CD4-positive, alpha-beta T cell treated with Interleukin-12 subunit alpha and Interleukin-12 subunit beta, for 1 hour (primary cell): Measurements from ENCODE around the gene RHOV.
"Not testable (repeated sequence)": the region's sequence is repeated elsewhere in the genome, so short reads cannot be mapped to it uniquely, and the experiment has no call there.

ENCODE experiments used
- DNase-seq: peaks from one replicate; pipeline ENCODE4 v3.0.0-alpha.2; 2020

Gene RHOV

GRCh38 chr15:40871749-40872617, 2.1 kb downstream of the RHOV start:
- no peak for DNase-seq

GRCh38 chr15:40870716-40871115, 3.3 kb downstream of the RHOV start:
- DNase-seq: no peak

GRCh38 chr15:40869686-40870085, 4.3 kb downstream of the RHOV start:
- no peak for DNase-seq

GRCh38 chr15:40867199-40867598, 6.8 kb downstream of the RHOV start:
- no peak for DNase-seq

- DNase-seq: no peak
Measured at GRCh38 chr15:40863660-40864270, 10.3 kb downstream of the RHOV start.

- DNase-seq: not testable (repeated sequence)
Measured at GRCh38 chr15:40861147-40861546, 12.9 kb downstream of the RHOV start.

GRCh38 chr15:40859206-40859851, 14.7 kb downstream of the RHOV start:
- peak; percentile 82 for DNase-seq

GRCh38 chr15:40858706-40859105, 15.3 kb downstream of the RHOV start:
- DNase-seq: no peak

GRCh38 chr15:40857601-40858341, 16.3 kb downstream of the RHOV start:
- peak; percentile 81 for DNase-seq

GRCh38 chr15:40856746-40857145, 17.3 kb downstream of the RHOV start:
- no peak for DNase-seq

- no peak for DNase-seq
Measured at GRCh38 chr15:40855706-40856234, 18.3 kb downstream of the RHOV start.

- no peak for DNase-seq
Measured at GRCh38 chr15:40854161-40854560, 19.9 kb downstream of the RHOV start.

- DNase-seq: no peak
Measured at GRCh38 chr15:40853241-40853890, 20.7 kb downstream of the RHOV start.

- no peak for DNase-seq
Measured at GRCh38 chr15:40852529-40852928, 21.5 kb downstream of the RHOV start.

- DNase-seq: no peak
Measured at GRCh38 chr15:40850576-40851112, 23.4 kb downstream of the RHOV start.

- DNase-seq: peak; percentile 11
Measured at GRCh38 chr15:40847223-40847961, 26.6 kb downstream of the RHOV start.

- no peak for DNase-seq
Measured at GRCh38 chr15:40846841-40847222, 27.2 kb downstream of the RHOV start.

GRCh38 chr15:40845511-40846284, 28.3 kb downstream of the RHOV start:
- no peak for DNase-seq

GRCh38 chr15:40845036-40845435, 29.0 kb downstream of the RHOV start:
- DNase-seq: no peak

- peak; percentile 33 for DNase-seq
Measured at GRCh38 chr15:40844696-40845030, 29.4 kb downstream of the RHOV start.
